Activated CD4-positive, CD25-positive, alpha-beta regulatory T cell (primary cell): ENCODE data around the gene ERGIC2.
"Not testable (repeated sequence)": the region's sequence is repeated elsewhere in the genome, so short reads cannot be mapped to it uniquely, and the experiment has no call there.

Source experiments
- DNase-seq, 4 experiments: peaks; one replicate each; lab custom pipeline; 2025; lab: John Stamatoyannopoulos, UW

ERGIC2 gene

GRCh38 chr12:29299633-29300032 lies 81.3 kb downstream of the ERGIC2 start:
- no peak for DNase-seq

GRCh38 chr12:29291226-29291625 lies 89.7 kb downstream of the ERGIC2 start:
- DNase-seq = no peak

GRCh38 chr12:29290475-29290874 lies 90.5 kb downstream of the ERGIC2 start:
- not testable (repeated sequence) for DNase-seq

GRCh38 chr12:29288031-29288430 lies 92.9 kb downstream of the ERGIC2 start:
- no peak for DNase-seq

GRCh38 chr12:29287622-29288021 lies 93.3 kb downstream of the ERGIC2 start:
- DNase-seq = no peak
